IMR-90 (cell line): Measurements from ENCODE around the gene EHHADH. TPM values are rescaled to one million over a fixed set of nuclear protein-coding genes. Genes with fewer than 3 reads are reported as not detected.

Experiments used
- ATAC-seq: fragments of 200-7000 bp; cut with Tn5 transposase; 2 replicates; pipeline ENCODE4 v1.9.1; 2020; ENCODE audit warnings: low read depth, mild to moderate bottlenecking, moderate library complexity
- BruUV-seq: library from RNA; stranded (reverse); fragments of 400-500 nt; replicated peaks from 2 replicates; lab custom pipeline; 2021; lab: Mats Ljungman, UMichigan
- CTCF ChIA-PET: fragments of 300-600 bp; formaldehyde crosslinking; extraction: SDS; loops from one replicate; lab custom pipeline; 2021; ENCODE audit warnings: antibody characterized with exemption; lab: Yijun Ruan, JAX
- POLR2A ChIA-PET: fragments of 300-600 bp; sonication (Branson Sonifier 250); formaldehyde crosslinking; loops from one replicate; lab custom pipeline; 2022; ENCODE audit warnings: antibody characterized with exemption; ENCODE audit not compliant: unreplicated experiment; lab: Charles Lee
- DNase-seq: peaks from one replicate; pipeline ENCODE4 v3.0.0; 2013
- H2AFZ ChIP-seq: replicated peaks from 2 replicates; pipeline ENCODE3; 2013; ENCODE audit warnings: low read length, mild to moderate bottlenecking; ENCODE audit not compliant: poor library complexity
- H2AK5ac ChIP-seq: 2 replicates; pipeline ENCODE4 v1.6.1; 2013; ENCODE audit warnings: low read depth, low read length, inconsistent platforms
- H2AK9ac ChIP-seq: replicated peaks from 2 replicates; pipeline ENCODE3; 2013; ENCODE audit warnings: mild to moderate bottlenecking, low read depth, low read length, moderate library complexity; ENCODE audit not compliant: poor library complexity
- H2BK120ac ChIP-seq: 2 replicates; pipeline ENCODE4 v1.6.1; 2013; ENCODE audit warnings: low read depth, low read length, inconsistent platforms
- H2BK15ac ChIP-seq: 3 replicates; pipeline ENCODE4 v1.6.1; 2013; ENCODE audit warnings: low read depth, low read length, inconsistent platforms
- H2BK20ac ChIP-seq: 2 replicates; pipeline ENCODE4 v1.6.1; 2013; ENCODE audit warnings: low read depth, mild to moderate bottlenecking, inconsistent platforms, low read length, moderate library complexity
- H2BK5ac ChIP-seq: 2 replicates; pipeline ENCODE4 v1.6.1; 2013; ENCODE audit warnings: mild to moderate bottlenecking, low read depth, low read length, inconsistent platforms; ENCODE audit not compliant: poor library complexity, severe bottlenecking
- H3K14ac ChIP-seq: replicated peaks from 2 replicates; pipeline ENCODE4 v1.6.1; 2013; ENCODE audit warnings: low read depth, low read length, inconsistent platforms
- H3K18ac ChIP-seq: 2 replicates; pipeline ENCODE4 v1.6.1; 2013; ENCODE audit warnings: low read depth, low read length, control low read depth
- H3K23ac ChIP-seq: 2 replicates; pipeline ENCODE4 v1.6.1; 2013; ENCODE audit warnings: low read depth, low read length, inconsistent platforms
- H3K27ac ChIP-seq: 2 replicates; pipeline ENCODE4 v1.5.1; 2013; ENCODE audit warnings: mild to moderate bottlenecking, control low read depth, low read length; ENCODE audit not compliant: insufficient read depth
- H3K27me3 ChIP-seq: 2 replicates; pipeline ENCODE4 v1.6.1; 2013; ENCODE audit warnings: low read length; ENCODE audit not compliant: control insufficient read depth, insufficient read depth
- H3K36me3 ChIP-seq: 2 replicates; pipeline ENCODE4 v1.6.1; 2013; ENCODE audit warnings: low read length, mixed read lengths; ENCODE audit not compliant: control insufficient read depth, insufficient read depth
- H3K4ac ChIP-seq: 2 replicates; pipeline ENCODE4 v1.6.1; 2013; ENCODE audit warnings: low read depth, low read length, inconsistent platforms
- H3K4me1 ChIP-seq: 2 replicates; pipeline ENCODE4 v1.6.1; 2013; ENCODE audit warnings: low read length, mixed read lengths; ENCODE audit not compliant: control insufficient read depth, insufficient read depth
- H3K4me2 ChIP-seq: 2 replicates; pipeline ENCODE4 v1.6.1; 2013; ENCODE audit warnings: low read depth, mild to moderate bottlenecking, control low read depth, low read length, moderate library complexity
- H3K4me3 ChIP-seq: 2 replicates; pipeline ENCODE4 v1.5.1; 2013; ENCODE audit warnings: low read depth, mild to moderate bottlenecking, control low read depth, low read length, moderate library complexity; ENCODE audit not compliant: insufficient read depth
- H3K56ac ChIP-seq: 2 replicates; pipeline ENCODE4 v1.6.1; 2013; ENCODE audit warnings: low read length, inconsistent platforms; ENCODE audit not compliant: insufficient read depth; ENCODE audit errors: extremely low read depth
- H3K79me1 ChIP-seq, 2 experiments: 2 replicates each; pipeline ENCODE4 v1.6.1; 2013; ENCODE audit warnings: low read length in 2 of 2, inconsistent platforms in 1 of 2, low read depth in 1 of 2
- H3K9ac ChIP-seq: 2 replicates; pipeline ENCODE4 v1.6.1; 2013; ENCODE audit warnings: low read depth, low read length, control low read depth
- H3K9me1 ChIP-seq: 2 replicates; pipeline ENCODE4 v1.6.1; 2013; ENCODE audit warnings: low read length, inconsistent platforms; ENCODE audit not compliant: insufficient read depth
- H3K9me3 ChIP-seq: 2 replicates; pipeline ENCODE4 v1.6.1; 2013; ENCODE audit warnings: low read length; ENCODE audit not compliant: control insufficient read depth, insufficient read depth
- H4K20me1 ChIP-seq: 2 replicates; pipeline ENCODE4 v1.6.1; 2013; ENCODE audit warnings: low read length, inconsistent platforms; ENCODE audit not compliant: insufficient read depth
- H4K5ac ChIP-seq: 2 replicates; pipeline ENCODE4 v1.6.1; 2013; ENCODE audit warnings: mild to moderate bottlenecking, low read depth, low read length, control low read depth
- H4K8ac ChIP-seq, 2 experiments: 2 replicates each; pipeline ENCODE4 v1.6.1; 2013; ENCODE audit warnings: low read depth in 2 of 2, low read length in 2 of 2, control low read depth in 1 of 2, inconsistent platforms in 1 of 2
- H4K91ac ChIP-seq: 2 replicates; pipeline ENCODE4 v1.6.1; 2013; ENCODE audit warnings: low read depth, low read length, inconsistent platforms; ENCODE audit not compliant: insufficient read depth
- BHLHE40 ChIP-seq: fragments of 150-350 bp; IDR thresholded peaks from 2 replicates; pipeline ENCODE4 v1.6.1; 2016; ENCODE audit warnings: mild to moderate bottlenecking, low read depth, low read length
- MAZ ChIP-seq: IDR thresholded peaks from 2 replicates; pipeline ENCODE4 v1.6.1; 2012; ENCODE audit warnings: low read depth, mild to moderate bottlenecking, low read length, improper control_type of control experiment, moderate library complexity, borderline replicate concordance
- MXI1 ChIP-seq: IDR thresholded peaks from 2 replicates; pipeline ENCODE4 v1.6.1; 2012; ENCODE audit warnings: low read depth, mild to moderate bottlenecking, low read length, moderate library complexity, borderline replicate concordance
- NFE2L2 ChIP-seq: fragments of 150-350 bp; IDR thresholded peaks from 2 replicates; pipeline ENCODE4 v1.6.1; 2016; ENCODE audit warnings: low read depth, mild to moderate bottlenecking, low read length
- RCOR1 ChIP-seq: IDR thresholded peaks from 2 replicates; pipeline ENCODE4 v1.6.1; 2012; ENCODE audit warnings: mild to moderate bottlenecking, low read length, improper control_type of control experiment; ENCODE audit not compliant: insufficient replicate concordance
- WGBS, 2 experiments: methylation state at CpG; one replicate each; pipeline versions ENCODE4 v1.1.5 to v1.1.7; 2013; ENCODE audit warnings: missing lambda C conversion rate in 2 of 2; ENCODE audit not compliant: insufficient read length in 1 of 2; ENCODE audit errors: extremely low coverage in 2 of 2; 5-methylcytosine and 5-hydroxymethylcytosine counted together
- dilution Hi-C: fragments of 300-500 bp; cut with HindIII; formaldehyde crosslinking; loops from one replicate; pipeline ENCODE4 v1.14.3; 2018; ENCODE audit warnings: low sequenced_read_pairs; ENCODE audit not compliant: unreplicated experiment
- in situ Hi-C: fragments of 300-500 bp; cut with MboI; formaldehyde crosslinking; loops from 3 replicates; pipeline ENCODE4 v1.14.3; 2019; ENCODE audit warnings: low sequenced_read_pairs, inconsistent platforms, mixed read lengths
- intact Hi-C: fragments of 100-400 bp; cut with micrococcal nuclease; formaldehyde crosslinking; loops from 2 replicates; pipeline ENCODE4 v1.10.0; 2022
- polyA plus RNA-seq, 3 experiments: library from polyadenylated mRNA; depleted of rRNA; stranded (reverse); fragments of >200 nt; gene quantifications; 2 replicates each; pipeline ENCODE4 v1.2.3, GENCODE V29; 2012; ENCODE audit warnings: low replicate concordance in 1 of 3
- total RNA-seq: library from RNA; depleted of rRNA; stranded (reverse); fragments of >200 nt; gene quantifications from 2 replicates; pipeline ENCODE4 v1.2.3, GENCODE V29; 2012
- TF ChIP-seq, protein P1 (sequence below): fragments of 150-350 bp; IDR thresholded peaks from 2 replicates; pipeline ENCODE4 v1.6.1; 2016; ENCODE audit warnings: low read depth, mild to moderate bottlenecking, low read length, moderate library complexity, borderline replicate concordance
- TF ChIP-seq, protein P2 (sequence below): fragments of 150-350 bp; IDR thresholded peaks from 2 replicates; pipeline ENCODE4 v1.6.1; 2017; ENCODE audit warnings: mild to moderate bottlenecking, antibody characterized with exemption, low read length, low read depth

EHHADH gene
- total and polyA plus RNA-seq, 2 of the 4 experiments (the other 2 are of a cell fraction), result 2.0 to 4.7 TPM

DNA sequence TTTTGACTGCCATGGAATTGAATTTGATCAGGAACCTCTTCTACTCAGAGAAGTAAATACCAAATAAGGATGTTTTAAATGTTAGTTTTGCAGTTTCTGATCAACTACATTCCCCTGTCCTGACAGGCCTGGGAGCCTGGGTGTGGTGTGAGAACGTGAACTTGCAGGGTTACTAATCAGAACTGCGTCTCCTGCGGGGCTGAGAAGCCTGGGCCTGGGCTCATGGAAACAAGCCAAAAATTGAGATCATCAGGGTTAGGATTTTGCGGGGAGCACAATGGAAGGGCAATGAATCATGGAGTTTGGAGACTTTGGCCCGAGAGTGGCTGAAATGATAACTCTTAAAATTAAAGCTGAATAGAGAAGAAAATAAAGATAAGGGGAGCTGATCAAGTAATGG, 53.2 kb downstream of the EHHADH start:
- BruUV-seq, result no TSS peak
- in situ Hi-C loops, result no loop called here
- H2BK5ac ChIP-seq, result no peak overlapping the region
- H3K36me3 ChIP-seq, result no peaks in the 10 kb centered on the region
- no peak overlapping the region for H3K27ac ChIP-seq
- peak overlapping the region; percentile 81 for H2AFZ ChIP-seq
- no peaks in the 10 kb centered on the region for H4K20me1 ChIP-seq
- no peak overlapping the region for H2AK9ac ChIP-seq
- CTCF ChIA-PET, result no interaction called here
- no peak overlapping the region for H4K91ac ChIP-seq
- H3K4me1 ChIP-seq, result no peaks in the 10 kb centered on the region
- POLR2A ChIA-PET, result no interaction called here
- TF ChIP-seq, protein P1, sequence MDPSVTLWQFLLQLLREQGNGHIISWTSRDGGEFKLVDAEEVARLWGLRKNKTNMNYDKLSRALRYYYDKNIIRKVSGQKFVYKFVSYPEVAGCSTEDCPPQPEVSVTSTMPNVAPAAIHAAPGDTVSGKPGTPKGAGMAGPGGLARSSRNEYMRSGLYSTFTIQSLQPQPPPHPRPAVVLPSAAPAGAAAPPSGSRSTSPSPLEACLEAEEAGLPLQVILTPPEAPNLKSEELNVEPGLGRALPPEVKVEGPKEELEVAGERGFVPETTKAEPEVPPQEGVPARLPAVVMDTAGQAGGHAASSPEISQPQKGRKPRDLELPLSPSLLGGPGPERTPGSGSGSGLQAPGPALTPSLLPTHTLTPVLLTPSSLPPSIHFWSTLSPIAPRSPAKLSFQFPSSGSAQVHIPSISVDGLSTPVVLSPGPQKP, result no peak
- TF ChIP-seq, protein P2, sequence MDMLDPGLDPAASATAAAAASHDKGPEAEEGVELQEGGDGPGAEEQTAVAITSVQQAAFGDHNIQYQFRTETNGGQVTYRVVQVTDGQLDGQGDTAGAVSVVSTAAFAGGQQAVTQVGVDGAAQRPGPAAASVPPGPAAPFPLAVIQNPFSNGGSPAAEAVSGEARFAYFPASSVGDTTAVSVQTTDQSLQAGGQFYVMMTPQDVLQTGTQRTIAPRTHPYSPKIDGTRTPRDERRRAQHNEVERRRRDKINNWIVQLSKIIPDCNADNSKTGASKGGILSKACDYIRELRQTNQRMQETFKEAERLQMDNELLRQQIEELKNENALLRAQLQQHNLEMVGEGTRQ, result no peak
- TF ChIP-seq MAZ, result no peak
- no peak for TF ChIP-seq RCOR1
- TF ChIP-seq NFE2L2, result no peak
- TF ChIP-seq BHLHE40, result peak; percentile 47; the same call in 1 of the 2 replicates
- TF ChIP-seq MXI1, result no peak
- no peak overlapping the region for H3K18ac ChIP-seq
- H3K9me3 ChIP-seq, result no peaks in the 10 kb centered on the region
- H4K8ac ChIP-seq, result peak overlapping the region in 1 of 2 experiments; percentile 37; a peak in 1 of 4 replicates
- no peak overlapping the region for H2AK5ac ChIP-seq
- no peak overlapping the region for H3K4me3 ChIP-seq
- no peak overlapping the region for H3K14ac ChIP-seq
- no peak overlapping the region for H2BK20ac ChIP-seq
- H3K4me2 ChIP-seq, result no peak overlapping the region
- ATAC-seq (peak; percentile 75), DNase-seq (peak; percentile 79)
- H2BK15ac ChIP-seq, result no peak overlapping the region
- no peak overlapping the region for H3K4ac ChIP-seq
- peaks cover 4% of the 10 kb centered on the region for H3K9me1 ChIP-seq
- no peak overlapping the region for H3K9ac ChIP-seq
- no peaks in the 10 kb centered on the region for H3K27me3 ChIP-seq
- H3K23ac ChIP-seq, result no peak overlapping the region
- no peak overlapping the region for H4K5ac ChIP-seq
- no peak overlapping the region for H3K56ac ChIP-seq
- no peaks in the 10 kb centered on the region for H3K79me1 ChIP-seq
- H2BK120ac ChIP-seq, result no peak overlapping the region
- dilution Hi-C loops, result no loop called here
- WGBS, 2 experiments, result 0% methylated on average over 2 of the region's 5 CpGs; no CpG with 5 or more reads in 1 of the 2 experiments
- intact Hi-C loops, result no loop called here
